Stimulated activated CD4-positive, alpha-beta T cell treated with anti-CD3 and anti-CD28 coated beads, TNF-alpha, amount 100 ng/mL, for 24 hours (primary cell): ENCODE results near the gene GOLGA6L10.
"Not testable (repeated sequence)": the region's sequence is repeated elsewhere in the genome, so short reads cannot be mapped to it uniquely, and the experiment has no call there.

Experiments
- DNase-seq, 3 experiments: peaks; one replicate each; pipeline ENCODE4 v3.0.0-alpha.2; 2020; ENCODE audit warnings: low read depth in 3 of 3

The GOLGA6L10 gene

GRCh38 chr15:82318281-82318680 is 31.0 kb downstream of the GOLGA6L10 start:
- not testable (repeated sequence) for DNase-seq

GRCh38 chr15:82317516-82317915 is 31.8 kb downstream of the GOLGA6L10 start:
- not testable (repeated sequence) for DNase-seq

GRCh38 chr15:82317091-82317489 is 32.2 kb downstream of the GOLGA6L10 start:
- no peak for DNase-seq

GRCh38 chr15:82316247-82317090 is 32.8 kb downstream of the GOLGA6L10 start:
- DNase-seq: not testable (repeated sequence)

DNA sequence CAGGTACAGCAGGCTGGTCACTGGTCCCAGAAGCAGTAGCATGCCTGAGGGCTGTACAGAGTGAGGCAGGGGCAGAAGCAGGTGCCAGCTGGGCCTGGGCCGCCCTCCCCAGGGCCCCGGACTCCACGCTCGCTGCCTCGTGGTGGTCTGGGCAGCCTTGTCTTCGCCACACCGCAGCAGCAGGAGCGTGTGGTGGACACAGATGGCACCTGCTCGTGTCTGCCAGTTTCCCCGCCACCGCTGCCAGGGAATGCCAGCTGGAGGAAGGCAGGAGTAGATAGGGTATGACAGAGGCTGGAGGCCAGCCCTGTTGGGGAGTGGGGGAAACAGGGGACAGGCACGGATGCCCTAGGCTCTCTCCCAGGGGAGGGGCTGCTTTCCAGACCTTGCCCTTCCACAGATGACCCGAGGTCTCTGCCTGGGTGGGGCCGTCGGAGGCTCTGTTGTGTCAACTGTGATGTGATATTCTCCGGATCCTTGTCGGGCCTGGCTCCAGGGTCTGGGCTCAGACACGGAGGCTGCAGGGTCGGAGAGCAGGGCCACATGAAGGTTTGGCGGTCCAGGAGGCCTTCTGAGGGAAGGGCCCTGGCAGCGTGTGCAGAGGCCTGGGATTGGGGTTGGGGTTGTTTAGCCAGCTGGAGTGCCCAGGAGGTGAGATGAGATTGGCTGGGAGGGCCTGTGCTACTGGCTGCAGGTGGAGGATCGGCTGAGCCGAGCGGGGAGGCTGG is 33.6 kb downstream of the GOLGA6L10 start:
- no peak for DNase-seq

DNA sequence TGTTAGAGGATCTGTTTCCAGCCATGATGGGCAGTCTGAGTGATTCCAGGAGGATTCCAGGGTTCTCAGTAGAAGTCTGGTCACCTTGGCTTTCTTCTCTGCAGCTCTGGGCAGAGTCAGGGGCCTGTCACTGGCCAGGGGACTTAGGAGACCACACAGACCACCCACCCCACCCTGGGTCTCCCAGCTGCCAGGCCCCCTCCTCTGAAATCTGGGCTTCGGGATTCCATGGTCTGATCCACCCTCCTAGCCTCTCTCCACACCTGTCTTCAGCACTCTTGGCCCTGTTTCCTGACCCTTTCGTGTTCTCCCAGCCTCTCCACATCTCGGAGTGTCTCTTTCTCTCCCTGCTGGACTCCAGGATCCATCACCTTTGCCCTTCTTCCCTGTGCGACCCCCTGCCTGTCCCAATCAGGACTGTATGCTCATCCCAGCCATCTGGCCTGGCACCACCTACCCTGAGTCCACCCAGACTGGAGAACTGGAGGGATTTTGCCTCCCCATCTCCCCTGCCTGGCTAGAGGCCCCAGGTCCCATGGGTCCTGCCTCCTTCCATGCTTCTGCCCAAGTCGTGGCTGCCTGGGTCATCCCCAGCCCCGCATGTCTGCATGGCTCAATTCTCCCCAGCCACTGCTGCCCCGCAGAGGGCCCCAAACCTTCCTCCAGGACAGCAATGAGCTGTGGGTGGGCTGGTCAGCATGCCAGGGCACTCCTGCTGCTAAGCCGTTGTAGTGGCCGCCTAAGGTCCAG is 34.3 kb downstream of the GOLGA6L10 start:
- no peak for DNase-seq

DNA sequence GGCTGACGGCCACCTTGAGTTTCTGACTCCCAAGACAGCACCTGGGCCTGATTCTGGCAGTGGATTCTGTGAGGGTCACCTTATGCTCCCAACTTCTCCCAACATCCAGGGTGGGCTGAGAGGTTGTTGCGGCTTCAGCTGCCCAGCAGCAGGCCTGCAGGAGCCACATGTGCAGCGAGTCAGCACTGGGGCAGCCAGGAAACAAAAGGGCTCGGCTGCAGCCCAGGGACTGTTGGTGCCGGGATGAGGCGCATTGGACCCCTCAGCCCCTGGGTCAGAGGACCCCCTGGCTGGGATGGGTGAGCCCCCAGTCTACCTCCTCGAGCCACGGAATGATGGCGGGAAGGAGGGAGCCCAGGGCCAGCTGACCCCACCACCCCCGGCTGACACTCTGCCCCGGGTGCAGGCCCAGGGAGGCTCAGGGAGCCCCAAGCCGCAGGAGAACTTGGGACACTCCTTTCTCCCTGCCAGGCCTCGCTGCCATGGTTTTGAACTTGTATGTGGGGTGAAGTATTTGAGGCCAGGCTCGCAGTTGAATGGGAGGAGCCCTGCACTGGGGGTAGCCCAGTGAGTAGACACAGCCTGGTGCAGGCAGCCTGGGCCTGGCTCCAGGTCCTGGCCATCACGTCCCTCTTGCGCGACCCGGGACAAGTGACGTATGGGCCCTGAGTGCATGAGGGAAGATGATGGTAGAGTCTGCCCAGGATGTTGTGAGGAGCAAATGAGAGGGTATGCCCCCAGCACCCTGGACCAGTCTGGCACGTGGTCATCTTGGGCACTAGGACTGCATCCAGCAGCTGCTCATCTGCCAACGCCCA is 35.1 kb downstream of the GOLGA6L10 start:
- not testable (repeated sequence) for DNase-seq

- no peak for DNase-seq
These were observed 35.8 kb downstream of the GOLGA6L10 start for GRCh38 chr15:82313446-82313845.

GRCh38 chr15:82312586-82313349 is 36.5 kb downstream of the GOLGA6L10 start:
- no peak for DNase-seq

DNA sequence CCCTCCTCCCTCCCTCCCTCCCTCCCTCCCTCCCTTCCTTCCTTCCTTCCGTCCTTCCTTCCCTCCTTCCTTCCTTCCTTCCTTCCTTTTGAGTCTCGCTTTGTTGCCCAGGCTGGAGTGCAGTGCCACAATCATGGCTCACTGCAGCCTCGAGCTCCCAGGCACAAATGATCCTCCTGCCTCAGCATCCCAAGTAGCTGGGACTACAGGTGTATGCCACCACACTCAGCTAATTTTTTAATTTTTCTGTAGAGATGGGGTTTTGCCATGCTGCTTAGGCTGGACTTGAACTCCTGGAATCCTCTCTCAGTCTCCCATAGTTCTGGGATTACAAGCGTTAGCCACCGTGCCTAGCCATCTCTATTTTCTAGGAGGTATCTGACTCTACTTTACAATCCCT is 38.0 kb downstream of the GOLGA6L10 start:
- DNase-seq: not testable (repeated sequence)

- DNase-seq: no peak
These were observed 39.5 kb downstream of the GOLGA6L10 start for GRCh38 chr15:82309802-82310201.

- DNase-seq: no peak
These were observed 41.6 kb downstream of the GOLGA6L10 start for GRCh38 chr15:82307714-82308081.

DNA sequence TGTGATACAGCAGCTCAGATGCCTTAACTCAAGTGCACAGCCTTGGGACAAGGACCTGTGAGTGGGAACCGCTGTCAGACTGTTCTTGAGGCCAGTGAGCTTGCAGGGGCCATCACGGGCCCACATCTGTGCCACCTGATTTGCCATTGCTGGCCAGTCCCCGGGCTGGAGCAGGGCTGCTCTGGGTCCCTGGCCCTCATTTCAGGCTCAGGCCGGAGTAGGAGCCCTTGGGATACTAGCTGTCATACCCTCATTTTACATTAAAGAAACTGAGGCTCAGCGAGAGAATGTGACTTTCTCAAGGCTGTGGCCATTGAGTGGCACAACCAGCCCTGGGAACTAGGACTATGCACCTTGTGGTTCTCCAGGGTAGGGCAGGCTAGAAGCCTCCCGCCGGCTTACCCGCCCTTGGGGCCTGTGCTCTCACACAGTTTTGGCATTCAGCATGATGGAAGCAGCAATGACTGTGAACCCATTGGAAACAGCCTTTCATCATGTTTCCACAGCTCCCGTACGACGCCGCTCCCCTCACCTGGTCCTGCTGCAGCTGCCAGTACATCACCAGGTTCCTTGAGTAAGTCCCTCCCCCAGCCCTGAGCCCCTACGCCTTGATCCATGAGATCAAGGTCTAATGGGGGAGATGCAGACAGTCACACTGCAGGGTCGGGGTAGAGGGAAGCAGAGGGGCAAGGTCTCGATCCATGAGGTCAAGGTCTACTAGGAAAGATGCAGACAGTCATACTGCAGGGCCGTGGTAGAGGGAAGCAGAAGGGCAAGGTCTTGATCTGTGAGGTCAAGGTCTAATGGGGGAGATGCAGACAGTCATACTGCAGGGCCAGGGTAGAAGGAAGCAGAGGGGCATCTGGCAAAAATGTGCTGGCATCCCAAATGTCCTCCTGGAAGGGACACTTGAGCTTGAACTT is 42.2 kb downstream of the GOLGA6L10 start:
- DNase-seq: no peak

- DNase-seq: no peak
These were observed 43.6 kb downstream of the GOLGA6L10 start for GRCh38 chr15:82305621-82306048.

GRCh38 chr15:82304778-82305090 is 44.5 kb downstream of the GOLGA6L10 start:
- DNase-seq: no peak

GRCh38 chr15:82303956-82304777 is 45.1 kb downstream of the GOLGA6L10 start:
- DNase-seq: no peak

- DNase-seq: no peak
These were observed 47.8 kb downstream of the GOLGA6L10 start for GRCh38 chr15:82301296-82302016.

- no peak for DNase-seq
These were observed 48.4 kb downstream of the GOLGA6L10 start for GRCh38 chr15:82300883-82301282.
